Measurements from ENCODE around the gene ZNF605. TPM values are rescaled to one million over a fixed set of nuclear protein-coding genes. Genes with fewer than 3 reads are reported as not detected.

ZNF605 gene
- total and polyA plus RNA-seq, 2 of the 4 experiments (the other 2 are of a cell fraction): 3.6 to 9.9 TPM

- WGBS, 2 experiments (ENCODE audit: extremely low coverage in 2 of 2, insufficient read length in 1 of 2): 92% methylated on average over 13 of the region's 21 CpGs; no CpG with 5 or more reads in 1 of the 2 experiments
- POLR2A ChIA-PET (ENCODE audit: unreplicated experiment): no interaction called here
- no peaks in the 10 kb centered on the region for H3K4me1 ChIP-seq (ENCODE audit: control insufficient read depth, insufficient read depth, low read length)
Measured at GRCh38 chr12:132967736-132968135, 11.6 kb upstream of the ZNF605 start.

More at GRCh38 chr12:132967736-132968135, 11.6 kb upstream of the ZNF605 start:
- Histone ChIP-seq H3K9me1 (ENCODE audit: insufficient read depth, low read length) (no peaks in the 10 kb centered on the region), H2BK5ac (ENCODE audit: low read depth, low read length, poor library complexity, severe bottlenecking) (no peak overlapping the region), H3K9ac (ENCODE audit: low read depth, low read length) (no peak overlapping the region), H2BK120ac (ENCODE audit: low read depth, low read length) (no peak overlapping the region), H4K91ac (ENCODE audit: insufficient read depth, low read depth, low read length) (no peak overlapping the region), H4K8ac (ENCODE audit: low read depth in 2 of 2, low read length in 2 of 2) (no peak overlapping the region), H2BK20ac (ENCODE audit: low read depth, low read length) (no peak overlapping the region), H3K27me3 (ENCODE audit: control insufficient read depth, insufficient read depth, low read length) (no peaks in the 10 kb centered on the region), H2AFZ (replicated peaks; ENCODE audit: low read length, poor library complexity) (no peak overlapping the region), H3K4me2 (ENCODE audit: low read depth, low read length) (no peak overlapping the region), H3K56ac (ENCODE audit: extremely low read depth, insufficient read depth, low read length) (no peak overlapping the region), H3K4ac (ENCODE audit: low read depth, low read length) (no peak overlapping the region), H3K9me3 (ENCODE audit: control insufficient read depth, insufficient read depth, low read length) (peaks cover 33% of the 10 kb centered on the region), H2BK15ac (ENCODE audit: low read depth, low read length) (no peak overlapping the region), H3K4me3 (ENCODE audit: insufficient read depth, low read depth, low read length) (no peak overlapping the region), H3K79me1 (ENCODE audit: low read depth in 1 of 2, low read length in 2 of 2) (no peaks in the 10 kb centered on the region), H3K23ac (ENCODE audit: low read depth, low read length) (no peak overlapping the region), H3K14ac (replicated peaks; ENCODE audit: low read depth, low read length) (no peak overlapping the region), H3K18ac (ENCODE audit: low read depth, low read length) (no peak overlapping the region), H3K36me3 (ENCODE audit: control insufficient read depth, insufficient read depth, low read length) (peaks cover 4% of the 10 kb centered on the region; the same call in 1 of the 2 replicates), H4K5ac (ENCODE audit: low read depth, low read length) (no peak overlapping the region), H2AK5ac (ENCODE audit: low read depth, low read length) (no peak overlapping the region), H4K20me1 (ENCODE audit: insufficient read depth, low read length) (no peaks in the 10 kb centered on the region), H3K27ac (ENCODE audit: insufficient read depth, low read length) (no peak overlapping the region), H2AK9ac (replicated peaks; ENCODE audit: low read depth, low read length, poor library complexity) (no peak overlapping the region)
- TF ChIP-seq BHLHE40 (IDR thresholded peaks at IDR 0.05; ENCODE audit: low read depth, low read length): no peak
- TF ChIP-seq SMC3 (IDR thresholded peaks at IDR 0.05; ENCODE audit: low read depth, low read length): no peak
- TF ChIP-seq CHD1 (IDR thresholded peaks at IDR 0.05; ENCODE audit: low read depth, low read length): no peak
- no peak for TF ChIP-seq RFX5 (IDR thresholded peaks at IDR 0.05; ENCODE audit: low read depth, low read length)
- no peak for TF ChIP-seq CTCF (conservative IDR thresholded peaks at IDR 0.05; ENCODE audit: low read depth, low read length)
- TF ChIP-seq MAZ (IDR thresholded peaks at IDR 0.05; ENCODE audit: borderline replicate concordance, low read depth, low read length): no peak
- no peak for TF ChIP-seq POLR2A (IDR thresholded peaks at IDR 0.05; ENCODE audit: low read depth, low read length)
- no peak for TF ChIP-seq RAD21 (IDR thresholded peaks at IDR 0.05; ENCODE audit: low read length)
- no peak for TF ChIP-seq NFE2L2 (IDR thresholded peaks at IDR 0.05; ENCODE audit: low read depth, low read length)
- no peak for TF ChIP-seq MXI1 (IDR thresholded peaks at IDR 0.05; ENCODE audit: borderline replicate concordance, low read depth, low read length)
- no peak for TF ChIP-seq ELK1 (IDR thresholded peaks at IDR 0.05; ENCODE audit: borderline replicate concordance, low read depth, low read length)
- TF ChIP-seq FOS (IDR thresholded peaks at IDR 0.05; ENCODE audit: low read depth, low read length): no peak
- TF ChIP-seq RCOR1 (IDR thresholded peaks at IDR 0.05; ENCODE audit: insufficient replicate concordance, low read length): no peak
- no peak for TF ChIP-seq MAFK (IDR thresholded peaks at IDR 0.05; ENCODE audit: low read depth, low read length)
- no peak for TF ChIP-seq CEBPB (IDR thresholded peaks at IDR 0.05; ENCODE audit: low read depth, low read length)
- TF ChIP-seq, protein P1, sequence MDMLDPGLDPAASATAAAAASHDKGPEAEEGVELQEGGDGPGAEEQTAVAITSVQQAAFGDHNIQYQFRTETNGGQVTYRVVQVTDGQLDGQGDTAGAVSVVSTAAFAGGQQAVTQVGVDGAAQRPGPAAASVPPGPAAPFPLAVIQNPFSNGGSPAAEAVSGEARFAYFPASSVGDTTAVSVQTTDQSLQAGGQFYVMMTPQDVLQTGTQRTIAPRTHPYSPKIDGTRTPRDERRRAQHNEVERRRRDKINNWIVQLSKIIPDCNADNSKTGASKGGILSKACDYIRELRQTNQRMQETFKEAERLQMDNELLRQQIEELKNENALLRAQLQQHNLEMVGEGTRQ (IDR thresholded peaks at IDR 0.05; ENCODE audit: low read depth, low read length): no peak
- dilution Hi-C loops (cut with HindIII; ENCODE audit: low sequenced_read_pairs, unreplicated experiment): no loop called here
- ATAC-seq (ENCODE audit: low read depth) (no peak), DNase-seq (no peak)
- CTCF ChIA-PET: no interaction called here
- in situ Hi-C loops (cut with MboI; ENCODE audit: low sequenced_read_pairs): no loop called here
- BruUV-seq (replicated peaks): no TSS peak
- intact Hi-C loops (cut with micrococcal nuclease): no loop called here

All from IMR-90 (cell line).